Measurements from ENCODE around the gene C7orf25.

C7orf25 gene

DNA sequence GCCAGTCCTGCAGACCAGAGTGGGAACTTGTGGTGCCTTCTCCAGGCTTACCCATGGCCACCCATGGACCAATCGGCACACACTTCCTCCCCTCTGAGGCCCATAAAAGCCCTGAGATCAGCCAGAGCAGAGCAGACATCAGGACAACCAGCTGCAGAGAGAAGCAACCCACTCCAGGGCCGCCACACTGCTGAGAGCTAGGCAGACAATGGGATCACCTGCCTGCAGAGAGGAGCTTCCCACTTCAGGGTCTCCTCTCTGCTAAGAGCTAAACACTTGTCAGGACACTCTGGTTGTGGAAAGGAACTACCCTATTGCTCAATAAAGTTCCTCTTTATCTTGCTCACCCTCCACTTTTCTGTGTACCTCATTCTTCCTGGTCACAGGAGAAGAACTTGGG is 34.0 kb downstream of the C7orf25 start:
- no peak for DNase-seq (ENCODE audit: low read depth in 2 of 2)

- DNase-seq (ENCODE audit: low read depth in 2 of 2) = peak; percentile 26 to 46
Observed at GRCh38 chr7:42876182-42877068, 35.4 kb downstream of the C7orf25 start.

GRCh38 chr7:42869131-42870020 is 42.5 kb downstream of the C7orf25 start:
- peak; percentile 21 to 31 for DNase-seq (ENCODE audit: low read depth in 2 of 2)

GRCh38 chr7:42868480-42868879 is 43.4 kb downstream of the C7orf25 start:
- DNase-seq (ENCODE audit: low read depth in 2 of 2) = no peak

All from stimulated activated CD8-positive, alpha-beta memory T cell treated with anti-CD3 and anti-CD28 coated beads, Interleukin-2, amount 100 ng/mL, for 48 hours (primary cell).